Measurements from ENCODE around the gene EPB41L4A.
"Not testable (repeated sequence)": the region's sequence is repeated elsewhere in the genome, so short reads cannot be mapped to it uniquely, and the experiment has no call there.

The EPB41L4A gene

DNA sequence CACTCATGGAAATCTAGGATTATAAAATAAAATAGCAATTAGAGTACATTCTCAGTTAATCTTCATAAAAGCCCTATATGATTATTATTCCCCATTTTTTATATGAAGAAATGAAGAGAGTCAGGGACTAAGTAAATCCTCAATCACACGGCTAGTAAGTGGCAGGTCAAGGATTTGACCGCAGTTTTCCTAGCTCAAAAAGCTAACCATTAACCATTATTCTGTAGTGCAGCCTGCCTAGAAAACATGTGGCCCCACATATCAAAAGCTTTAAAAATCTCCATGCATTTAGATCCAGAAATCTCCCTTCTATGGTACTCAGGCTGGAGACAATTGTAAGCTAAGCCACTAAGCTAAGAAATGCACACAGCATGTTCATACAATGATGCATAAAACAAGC is 21.4 kb downstream of the EPB41L4A start:
- DNase-seq (ENCODE audit: low read depth), result no peak

DNA sequence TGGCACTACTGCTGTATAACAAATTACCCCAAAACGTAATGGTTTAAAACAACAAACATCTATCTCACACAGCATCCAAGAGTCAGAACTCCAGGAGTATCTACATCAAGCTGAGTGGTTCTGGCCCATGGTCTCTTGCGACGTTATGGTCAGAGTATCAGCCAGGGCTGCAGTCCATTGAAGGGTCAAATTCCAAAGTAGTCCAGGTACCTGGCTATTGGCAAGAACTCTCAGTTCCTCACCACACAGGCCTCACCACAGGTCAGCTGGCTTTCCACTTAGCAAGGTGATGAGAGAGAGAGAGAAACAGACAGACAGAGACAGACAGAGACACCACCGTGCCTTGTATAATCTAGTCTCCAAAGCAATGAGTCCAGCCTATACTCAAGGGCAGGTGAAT is 22.6 kb downstream of the EPB41L4A start:
- DNase-seq (ENCODE audit: low read depth), result no peak

- not testable (repeated sequence) for DNase-seq (ENCODE audit: low read depth)
These were observed 23.8 kb downstream of the EPB41L4A start for GRCh38 chr5:112395299-112395698.

- DNase-seq (ENCODE audit: low read depth), result no peak
These were observed 28.8 kb downstream of the EPB41L4A start for GRCh38 chr5:112390327-112390726.

- no peak for DNase-seq (ENCODE audit: low read depth)
These were observed 30.3 kb downstream of the EPB41L4A start for GRCh38 chr5:112388739-112389138.

DNA sequence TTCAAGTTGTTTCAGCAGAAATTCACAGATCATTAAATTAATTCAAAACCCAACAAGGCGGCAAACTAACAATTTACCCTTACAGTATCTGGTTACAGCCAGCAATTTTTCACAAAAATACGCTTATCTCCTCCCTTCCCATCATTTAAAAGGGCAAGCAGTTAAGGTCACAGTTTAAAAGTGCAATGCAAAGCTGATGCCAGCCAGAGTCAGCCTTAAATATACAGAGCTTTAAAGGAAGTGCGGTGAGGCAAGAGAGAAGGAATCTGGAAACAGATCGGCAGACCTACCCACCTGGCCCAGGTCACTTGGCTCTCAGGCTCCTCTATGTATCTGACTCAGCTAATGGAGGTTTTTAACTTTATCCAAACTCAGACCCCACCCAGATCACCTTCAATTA is 31.0 kb downstream of the EPB41L4A start:
- DNase-seq (ENCODE audit: low read depth), result no peak

DNA sequence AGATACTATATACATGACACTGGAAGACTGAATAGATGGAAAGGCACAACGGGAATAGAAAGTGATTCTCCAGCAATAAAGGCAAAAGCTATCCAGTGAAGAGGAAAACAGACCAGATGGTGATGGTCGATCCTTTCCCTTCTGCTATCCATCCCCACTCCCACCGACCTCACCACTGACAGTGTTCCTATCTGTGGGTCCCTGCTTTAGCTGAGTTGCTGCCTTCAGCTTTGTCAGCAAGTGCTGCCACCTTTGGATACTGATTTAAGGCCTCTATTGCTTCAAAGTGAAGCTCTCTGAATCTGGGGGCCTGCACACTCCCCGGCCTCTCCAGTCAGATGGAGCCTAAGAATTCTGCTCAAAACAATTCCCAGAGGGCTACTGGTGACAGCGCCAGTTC is 32.3 kb downstream of the EPB41L4A start:
- no peak for DNase-seq (ENCODE audit: low read depth)

DNA sequence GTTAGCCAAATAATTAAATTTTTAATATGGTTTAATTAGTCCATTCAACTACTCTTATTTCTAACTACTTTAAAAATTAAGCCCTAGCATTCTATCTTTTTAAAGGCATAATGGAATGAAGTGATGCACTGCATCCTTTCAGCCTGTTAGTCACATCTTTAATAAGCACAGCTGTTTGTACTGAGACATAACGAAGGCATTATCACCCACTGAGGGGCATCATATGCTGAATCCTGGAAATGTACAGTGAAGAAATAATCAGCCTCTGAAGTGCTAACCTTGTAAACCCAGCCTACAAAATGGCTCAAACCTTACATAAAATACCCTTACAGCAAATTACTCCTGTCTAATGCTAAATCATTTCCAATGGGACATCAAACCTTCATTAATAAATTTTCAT is 33.1 kb downstream of the EPB41L4A start:
- no peak for DNase-seq (ENCODE audit: low read depth)

- no peak for DNase-seq (ENCODE audit: low read depth)
These were observed 33.5 kb downstream of the EPB41L4A start for GRCh38 chr5:112385566-112385965.

DNA sequence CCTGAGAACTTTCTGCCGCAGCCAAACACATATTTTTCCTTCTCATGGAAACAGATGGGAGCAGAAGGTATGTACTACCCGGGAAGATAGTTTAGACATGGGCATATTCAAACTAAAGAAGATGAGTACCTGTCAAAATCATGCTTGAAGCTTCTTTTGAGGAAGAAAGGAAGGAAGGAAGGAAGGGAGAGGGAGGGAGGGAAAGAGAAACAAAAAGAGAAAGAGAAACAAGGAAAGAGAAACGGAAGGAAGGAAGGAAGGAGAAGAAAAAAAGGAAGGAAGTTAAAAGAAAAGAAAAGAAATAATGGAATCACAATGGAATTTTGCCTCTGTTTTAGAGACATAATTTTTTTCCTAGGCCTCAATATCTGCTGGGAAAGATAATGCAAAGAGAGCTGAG is 34.6 kb downstream of the EPB41L4A start:
- no peak for DNase-seq (ENCODE audit: low read depth)

DNA sequence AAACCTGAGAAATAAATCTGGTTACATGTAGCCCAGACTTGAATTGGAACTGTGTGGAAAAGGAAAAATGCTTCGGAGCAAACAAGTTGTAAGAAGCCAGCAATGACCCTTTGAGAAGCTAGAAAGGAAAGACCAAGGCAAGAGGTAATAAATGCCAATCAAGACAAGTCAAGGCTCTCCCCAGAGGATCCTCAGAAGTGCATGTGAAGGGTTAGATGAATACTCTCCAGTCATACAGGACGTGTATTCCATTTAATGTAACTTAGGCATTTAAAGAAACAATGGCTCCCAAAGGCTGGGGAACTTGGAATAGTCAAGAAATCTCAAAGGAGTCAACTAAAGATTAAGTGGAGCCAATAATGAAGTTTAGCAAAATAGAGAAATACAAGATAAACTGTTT is 36.2 kb downstream of the EPB41L4A start:
- DNase-seq (ENCODE audit: low read depth), result no peak

GRCh38 chr5:112381521-112381920 is 37.6 kb downstream of the EPB41L4A start:
- DNase-seq (ENCODE audit: low read depth), result no peak

GRCh38 chr5:112379542-112380325 is 39.3 kb downstream of the EPB41L4A start:
- DNase-seq (ENCODE audit: low read depth), result no peak

- DNase-seq (ENCODE audit: low read depth), result no peak
These were observed 44.3 kb downstream of the EPB41L4A start for GRCh38 chr5:112374818-112375217.

- DNase-seq (ENCODE audit: low read depth), result no peak
These were observed 44.7 kb downstream of the EPB41L4A start for GRCh38 chr5:112374356-112374755.

GRCh38 chr5:112373885-112374284 is 45.2 kb downstream of the EPB41L4A start:
- DNase-seq (ENCODE audit: low read depth), result no peak

DNA sequence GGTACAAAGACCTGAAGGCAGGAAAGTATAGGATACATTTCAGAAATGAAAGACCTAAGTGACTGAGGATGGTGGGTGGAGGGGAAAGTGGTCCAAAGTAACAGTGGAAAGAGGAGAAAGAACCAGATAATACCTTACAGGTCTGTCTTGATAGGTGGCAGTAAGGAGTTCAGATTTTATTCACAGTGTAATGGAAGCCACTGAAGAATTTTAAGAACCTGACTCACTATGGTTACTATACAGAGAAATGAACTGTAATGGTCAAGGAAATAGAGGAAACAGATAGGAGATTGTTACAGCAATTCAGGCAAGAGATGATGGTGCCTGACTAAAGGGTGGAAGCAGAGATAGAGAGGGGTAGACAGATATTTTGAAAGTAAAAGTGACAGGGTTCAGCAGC is 46.5 kb downstream of the EPB41L4A start:
- DNase-seq (ENCODE audit: low read depth), result no peak

GRCh38 chr5:112371067-112371466 is 48.0 kb downstream of the EPB41L4A start:
- DNase-seq (ENCODE audit: low read depth), result no peak

- DNase-seq (ENCODE audit: low read depth), result no peak
These were observed 51.7 kb downstream of the EPB41L4A start for GRCh38 chr5:112367400-112367799.

GRCh38 chr5:112366987-112367386 is 52.1 kb downstream of the EPB41L4A start:
- DNase-seq (ENCODE audit: low read depth), result no peak

- DNase-seq (ENCODE audit: low read depth), result not testable (repeated sequence)
These were observed 58.3 kb downstream of the EPB41L4A start for GRCh38 chr5:112360740-112361139.

DNA sequence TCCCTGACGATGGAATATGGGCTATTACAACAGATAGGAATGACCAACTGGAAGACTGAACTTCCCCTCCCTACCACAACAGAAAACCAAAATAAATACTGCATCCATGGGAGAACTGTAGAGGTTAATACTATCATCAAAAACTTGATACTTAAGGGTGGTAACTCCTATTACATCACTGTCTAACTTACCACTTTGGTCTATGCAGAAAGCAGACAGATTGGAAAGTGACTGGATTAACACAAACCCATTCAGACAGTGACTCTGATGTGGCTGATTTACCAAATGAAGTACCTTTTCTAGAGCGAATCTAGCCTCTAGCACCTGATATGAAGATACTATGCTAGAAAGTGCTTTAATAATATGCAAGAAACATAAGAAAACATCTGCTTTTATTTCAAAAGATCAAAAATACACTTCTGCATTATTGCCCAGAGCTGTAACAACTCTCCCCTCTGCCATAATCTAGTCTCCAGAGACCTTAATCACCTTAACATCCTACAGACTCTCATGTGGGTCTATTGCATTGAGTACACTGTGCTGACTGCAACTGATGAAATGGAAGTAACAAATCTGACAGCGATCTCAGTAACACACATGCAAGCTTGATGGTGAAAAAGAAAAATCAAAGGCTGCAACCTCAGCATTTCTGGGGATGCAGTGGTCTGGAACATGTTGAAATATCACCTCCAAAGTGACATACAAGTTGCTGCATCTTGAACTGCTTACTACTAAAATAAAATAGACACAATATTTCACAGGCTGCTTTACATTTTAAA is 62.7 kb downstream of the EPB41L4A start:
- no peak for DNase-seq (ENCODE audit: low read depth)

DNA sequence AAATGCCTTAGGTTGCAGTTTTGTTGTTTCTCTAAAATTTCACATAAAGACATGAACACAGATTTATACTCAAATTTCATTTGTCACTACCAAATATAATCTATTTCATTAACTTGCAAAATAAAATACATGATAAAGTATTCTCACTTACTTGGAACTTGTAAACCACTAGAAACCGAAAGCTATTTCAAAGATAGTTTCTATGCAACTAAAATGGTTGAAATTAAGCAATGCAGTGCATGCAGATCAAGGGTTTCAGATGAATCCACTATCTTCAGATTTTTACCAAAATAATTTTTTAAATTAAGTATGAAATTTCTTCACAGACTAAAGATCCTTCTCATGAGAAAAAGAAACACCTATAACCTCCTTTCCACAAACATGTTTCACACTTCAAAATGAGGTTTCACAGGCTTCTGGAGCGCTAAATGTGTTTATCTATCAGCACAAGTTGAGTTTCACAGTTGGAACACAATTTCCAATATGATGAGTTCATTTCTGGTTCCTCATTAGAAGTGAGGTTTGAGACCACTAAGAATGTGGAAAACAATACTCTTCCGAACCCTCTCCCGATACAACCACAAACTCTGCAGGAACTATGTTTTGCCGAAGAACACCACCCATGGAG is 63.9 kb downstream of the EPB41L4A start:
- no peak for DNase-seq (ENCODE audit: low read depth)
